Dendritic cell treated with granulocyte-macrophage colony-stimulating factor and Interleukin-4, amounts not matched to agents 40 ng/mL and 50 ng/mL, for 4 days (primary cell): ENCODE data around the gene IGSF10.

ENCODE experiments used
- H3K27ac Mint-ChIP-seq: one replicate; pipeline ENCODE4 v1.8.0; 2022; ENCODE audit warnings: mild to moderate bottlenecking, mixed read lengths
- H3K27me3 Mint-ChIP-seq: one replicate; pipeline ENCODE4 v1.8.0; 2022; ENCODE audit warnings: mild to moderate bottlenecking, mixed read lengths
- H3K36me3 Mint-ChIP-seq: one replicate; pipeline ENCODE4 v1.8.0; 2022; ENCODE audit warnings: low read depth, mixed read lengths
- H3K4me1 Mint-ChIP-seq: one replicate; pipeline ENCODE4 v1.8.0; 2022; ENCODE audit warnings: low read depth, mixed read lengths
- H3K4me3 Mint-ChIP-seq: one replicate; pipeline ENCODE4 v1.8.0; 2022; ENCODE audit warnings: mild to moderate bottlenecking, moderate library complexity, mixed read lengths
- H3K9me3 Mint-ChIP-seq: one replicate; pipeline ENCODE4 v1.8.0; 2022; ENCODE audit warnings: mixed read lengths
- intact Hi-C: fragments of 100-400 bp; cut with micrococcal nuclease; formaldehyde crosslinking; loops from one replicate; pipeline ENCODE4 v1.15.0; 2022

Gene IGSF10

DNA sequence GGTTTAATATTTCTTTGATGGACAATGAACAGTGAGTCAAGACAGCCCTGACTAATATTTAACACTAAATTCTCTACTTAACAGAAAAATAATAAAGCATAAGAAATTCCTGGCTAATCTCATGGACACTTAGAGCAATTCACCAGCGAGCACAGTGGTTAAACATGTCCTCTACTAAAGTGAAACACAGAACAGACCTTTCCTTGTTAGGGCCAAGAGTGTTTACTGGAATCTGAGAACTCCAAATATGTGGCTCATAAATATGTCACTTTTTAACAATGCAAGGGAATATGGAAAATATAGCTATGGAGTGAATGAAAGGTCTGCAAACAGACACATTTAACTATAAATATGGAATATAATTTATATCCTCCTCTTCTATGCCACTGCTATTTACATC, 18.6 kb upstream of the IGSF10 start:
- Mint-ChIP-seq H3K4me1 (no peaks in the 10 kb centered on the region), H3K27me3 (no peaks in the 10 kb centered on the region), H3K36me3 (no peaks in the 10 kb centered on the region), H3K27ac (no peak overlapping the region), H3K9me3 (peaks cover 20% of the 10 kb centered on the region), H3K4me3 (no peak overlapping the region)
- intact Hi-C loops, result no loop called here

DNA sequence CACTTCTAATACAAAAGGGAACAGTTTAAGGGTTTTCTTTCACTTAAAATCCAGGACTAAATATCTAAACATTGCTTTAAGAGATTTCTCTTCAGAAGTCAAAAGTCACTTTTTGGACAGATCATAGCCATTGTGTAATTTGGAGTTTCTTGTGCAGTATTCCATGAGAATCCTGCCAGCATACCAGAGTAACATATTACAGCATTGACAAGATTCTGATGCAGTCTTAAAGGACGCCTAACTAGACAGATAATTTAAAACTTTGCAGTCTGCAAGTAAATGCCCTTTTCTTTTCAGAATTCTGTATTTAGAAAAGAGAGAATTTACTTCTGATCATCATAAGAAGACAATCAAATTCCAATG, 17.5 kb upstream of the IGSF10 start:
- no peaks in the 10 kb centered on the region for H3K4me1 Mint-ChIP-seq
- H3K27ac Mint-ChIP-seq, result no peak overlapping the region
- peaks cover 19% of the 10 kb centered on the region for H3K9me3 Mint-ChIP-seq
- H3K4me3 Mint-ChIP-seq, result no peak overlapping the region
- H3K36me3 Mint-ChIP-seq, result no peaks in the 10 kb centered on the region
- intact Hi-C loops, result no loop called here
- H3K27me3 Mint-ChIP-seq, result no peaks in the 10 kb centered on the region

DNA sequence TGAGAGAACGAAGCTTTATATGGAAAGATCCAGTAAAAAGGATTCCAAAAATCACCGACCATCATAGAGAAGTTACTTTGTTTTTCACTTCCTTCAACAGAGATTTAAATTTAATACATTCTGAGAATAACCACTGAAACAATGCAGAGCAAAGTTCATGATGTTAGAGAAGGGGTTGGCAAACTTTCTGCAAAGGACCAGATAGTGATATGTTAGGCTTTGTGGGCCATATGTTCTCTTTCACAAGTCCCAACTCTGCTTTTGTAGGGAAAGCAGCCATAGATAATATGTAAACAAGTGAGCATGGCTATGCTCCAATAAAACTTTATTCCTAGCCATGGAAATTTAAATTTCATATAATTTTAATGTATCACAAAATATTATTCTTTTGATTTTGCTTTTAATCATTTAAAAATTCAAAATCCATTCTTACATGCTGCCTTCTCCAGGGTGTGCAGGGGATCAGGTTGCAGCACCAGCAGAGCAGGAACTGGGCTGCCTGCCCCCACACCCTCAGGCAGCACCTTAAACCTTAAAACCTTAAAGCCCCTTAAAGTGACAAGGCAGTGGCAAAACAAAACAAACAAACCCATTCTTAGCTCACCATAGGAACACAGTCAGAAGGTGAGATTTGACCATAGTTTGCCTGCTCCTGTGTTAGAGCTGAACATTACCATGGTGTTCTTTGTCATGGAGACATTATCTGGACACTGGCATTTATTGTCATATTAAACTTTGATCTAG, 16.9 kb upstream of the IGSF10 start:
- no peaks in the 10 kb centered on the region for H3K27me3 Mint-ChIP-seq
- no peak overlapping the region for H3K27ac Mint-ChIP-seq
- H3K9me3 Mint-ChIP-seq, result peaks cover 14% of the 10 kb centered on the region
- no peaks in the 10 kb centered on the region for H3K36me3 Mint-ChIP-seq
- intact Hi-C loops, result no loop called here
- no peak overlapping the region for H3K4me3 Mint-ChIP-seq
- no peaks in the 10 kb centered on the region for H3K4me1 Mint-ChIP-seq

DNA sequence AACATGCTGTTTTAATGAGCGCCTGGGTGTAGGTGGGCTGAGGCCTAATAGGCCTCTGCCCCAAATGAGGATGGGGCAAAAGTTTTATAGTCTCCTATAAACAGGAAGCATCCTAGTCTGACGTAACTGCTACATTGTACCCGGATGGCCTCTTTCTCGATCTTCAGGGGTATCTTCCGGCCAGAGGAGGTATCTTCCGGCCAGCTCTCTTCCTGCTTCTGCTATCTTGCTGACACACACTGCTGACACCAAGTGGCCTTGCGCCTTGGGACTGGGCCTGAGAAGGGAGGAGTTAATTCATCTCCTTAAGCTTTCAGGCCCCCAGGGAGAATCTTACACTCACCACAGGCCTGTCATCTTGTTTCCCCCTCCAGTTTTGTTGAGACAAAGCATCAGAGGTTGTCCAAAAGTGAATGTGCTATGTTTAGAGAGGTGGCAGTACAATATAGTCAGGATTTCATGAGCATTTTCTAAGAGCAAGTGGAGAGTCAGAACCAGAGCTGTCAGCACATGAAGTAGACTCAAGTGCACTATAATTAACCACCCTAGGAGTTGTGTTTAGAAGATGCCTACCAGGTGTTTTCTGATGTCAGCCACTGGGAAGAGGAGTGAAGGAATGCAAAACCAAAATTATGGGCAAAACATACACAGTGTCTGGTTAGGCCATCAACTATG, 15.6 kb upstream of the IGSF10 start:
- Mint-ChIP-seq H3K27ac (no peak overlapping the region), H3K9me3 (peaks cover under 1% of the 10 kb centered on the region), H3K27me3 (no peaks in the 10 kb centered on the region), H3K4me3 (no peak overlapping the region), H3K4me1 (no peaks in the 10 kb centered on the region), H3K36me3 (no peaks in the 10 kb centered on the region)
- intact Hi-C loops, result no loop called here

DNA sequence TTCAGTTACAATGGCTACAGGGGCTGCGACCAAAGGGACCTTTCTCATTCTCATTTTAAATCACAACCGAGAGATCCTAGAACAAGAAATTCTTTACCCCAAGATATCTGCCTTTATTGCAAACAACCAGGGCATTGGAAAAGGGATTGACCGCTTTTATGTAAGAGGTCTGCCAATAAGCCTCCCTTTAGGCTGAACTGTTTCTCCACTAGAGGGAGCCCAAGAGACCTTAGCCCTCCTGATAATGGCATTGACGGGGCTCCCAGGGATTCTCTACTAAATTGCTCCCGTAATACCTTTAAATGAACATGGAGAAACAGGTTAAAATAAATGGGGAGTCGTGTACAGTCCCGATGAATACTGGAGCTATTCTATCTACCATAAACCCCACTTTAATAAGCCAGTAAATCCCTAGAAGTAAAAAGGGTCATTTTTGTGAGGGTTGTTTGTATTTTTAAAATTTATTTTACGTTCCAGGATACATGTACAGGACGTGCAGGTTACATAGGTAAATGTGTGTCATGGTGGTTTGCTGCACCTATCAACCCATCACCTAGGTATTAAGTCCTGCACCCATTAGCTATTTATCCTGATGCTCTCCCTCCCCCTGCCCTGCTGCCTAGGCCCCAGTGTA, 7.5 kb upstream of the IGSF10 start:
- Mint-ChIP-seq H3K9me3 (no peaks in the 10 kb centered on the region), H3K4me3 (no peak overlapping the region)

DNA sequence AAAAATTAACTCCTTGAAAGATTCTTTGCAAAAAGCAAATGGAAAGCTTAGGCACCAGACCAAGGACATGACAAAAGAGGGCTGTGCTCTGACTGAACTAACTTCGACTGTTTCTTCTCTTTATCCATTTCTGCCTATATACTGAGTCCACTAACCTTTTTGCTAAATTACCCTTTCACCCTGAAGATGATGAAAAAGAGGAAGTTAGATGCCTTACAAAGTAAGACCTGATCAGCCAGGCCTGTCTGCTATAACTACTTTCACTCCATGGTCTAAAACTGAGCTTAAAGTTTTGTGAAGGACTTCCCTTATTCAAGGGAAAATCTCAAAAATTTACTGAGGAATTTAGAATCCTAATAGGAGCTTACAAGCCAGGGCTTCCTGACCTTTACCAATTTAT, 6.2 kb upstream of the IGSF10 start:
- intact Hi-C loops, result loop anchor here (2.0 to 10.0 kb wide), 2 partner anchors 372 to 448 kb away; no protein-coding TSS in a partner anchor
- Mint-ChIP-seq H3K36me3 (no peaks in the 10 kb centered on the region), H3K27ac (no peak overlapping the region), H3K9me3 (no peaks in the 10 kb centered on the region), H3K4me3 (no peak overlapping the region), H3K4me1 (no peaks in the 10 kb centered on the region), H3K27me3 (peaks cover under 1% of the 10 kb centered on the region)

More for the DNA sequence above, 7.5 kb upstream of the IGSF10 start:
- H3K36me3 Mint-ChIP-seq, result no peaks in the 10 kb centered on the region
- H3K27me3 Mint-ChIP-seq, result no peaks in the 10 kb centered on the region
- no peak overlapping the region for H3K27ac Mint-ChIP-seq
- no peaks in the 10 kb centered on the region for H3K4me1 Mint-ChIP-seq
- intact Hi-C loops, result loop anchor here (10.0 kb wide), 1 partner anchor 446 kb away; no protein-coding TSS in a partner anchor

DNA sequence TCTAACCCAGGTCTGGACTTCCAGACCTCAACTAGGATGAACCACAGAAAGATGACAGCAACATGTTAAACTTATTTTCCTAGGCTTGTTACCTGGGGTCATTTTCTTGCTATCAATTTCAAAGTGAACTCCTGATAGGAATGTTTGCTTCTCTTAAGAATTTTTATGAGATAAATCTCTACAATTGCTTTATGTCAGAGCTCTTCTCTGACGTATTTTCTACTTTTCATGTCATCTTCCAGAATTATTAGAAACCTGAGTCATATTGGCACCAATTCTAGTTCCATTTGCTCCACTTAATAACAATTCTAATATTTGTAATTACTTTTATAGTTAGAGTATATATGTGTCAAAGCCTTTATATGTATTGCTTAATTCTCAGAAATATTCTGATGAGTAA, 2.1 kb upstream of the IGSF10 start:
- intact Hi-C loops, result loop anchor here (10.0 kb wide), 1 partner anchor 452 kb away; no protein-coding TSS in a partner anchor
- no peak overlapping the region for H3K27ac Mint-ChIP-seq
- H3K4me1 Mint-ChIP-seq, result peaks cover 8% of the 10 kb centered on the region
- peaks cover 24% of the 10 kb centered on the region for H3K27me3 Mint-ChIP-seq
- H3K4me3 Mint-ChIP-seq, result no peak overlapping the region
- H3K9me3 Mint-ChIP-seq, result no peaks in the 10 kb centered on the region
- no peaks in the 10 kb centered on the region for H3K36me3 Mint-ChIP-seq

DNA sequence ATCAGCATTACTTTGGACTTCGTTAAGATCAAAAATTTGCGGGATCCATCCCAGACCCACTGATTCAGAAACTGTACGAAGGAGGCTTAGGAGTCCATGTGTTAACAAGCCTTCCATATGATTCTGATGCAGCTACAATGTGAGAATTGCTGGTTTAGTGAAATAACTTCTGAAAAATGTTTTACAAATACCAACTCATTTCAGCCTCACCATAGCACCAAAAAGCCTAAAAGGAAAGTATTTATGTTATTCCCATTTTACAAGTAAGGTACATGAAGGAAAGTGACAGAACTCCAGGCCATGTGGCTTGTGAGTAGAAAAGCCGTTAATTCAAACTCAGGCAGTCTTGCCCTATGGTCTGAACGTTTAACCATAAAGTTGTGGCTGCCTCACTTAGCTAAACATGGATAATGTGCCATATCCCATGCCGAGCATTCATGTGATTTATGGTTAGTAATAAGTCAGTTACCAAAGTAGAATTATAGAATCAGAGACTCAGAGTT, 1.5 kb upstream of the IGSF10 start:
- peaks cover 24% of the 10 kb centered on the region for H3K27me3 Mint-ChIP-seq
- peaks cover 8% of the 10 kb centered on the region for H3K4me1 Mint-ChIP-seq

DNA sequence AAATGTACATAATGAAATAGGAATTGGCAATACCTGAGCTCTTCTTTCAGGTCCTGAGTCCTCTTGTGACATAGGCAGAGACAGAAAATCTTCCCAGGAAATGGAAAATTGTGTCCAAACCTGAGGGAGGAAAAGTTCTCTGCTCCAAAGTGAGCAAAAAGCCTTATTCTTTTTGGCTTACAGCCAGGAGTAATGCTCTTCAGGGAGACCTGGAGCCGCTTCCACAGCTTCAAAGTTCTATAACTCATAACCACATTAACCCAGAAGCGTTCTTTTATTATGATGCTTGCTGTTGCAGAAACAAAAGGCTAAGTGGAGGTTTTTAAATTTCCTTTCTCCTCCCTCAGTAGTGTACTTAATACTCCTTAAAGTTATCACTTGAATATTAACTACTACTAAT, 633 bp downstream of the IGSF10 start:
- no peak overlapping the region for H3K4me3 Mint-ChIP-seq
- intact Hi-C loops, result loop anchor here (10.0 kb wide), 1 partner anchor 455 kb away; no protein-coding TSS in a partner anchor
- H3K36me3 Mint-ChIP-seq, result no peaks in the 10 kb centered on the region
- peaks cover 8% of the 10 kb centered on the region for H3K4me1 Mint-ChIP-seq
- H3K27me3 Mint-ChIP-seq, result peaks cover 24% of the 10 kb centered on the region
- no peaks in the 10 kb centered on the region for H3K9me3 Mint-ChIP-seq
- no peak overlapping the region for H3K27ac Mint-ChIP-seq

More for the DNA sequence above, 1.5 kb upstream of the IGSF10 start:
- Mint-ChIP-seq H3K9me3 (no peaks in the 10 kb centered on the region), H3K4me3 (no peak overlapping the region), H3K36me3 (no peaks in the 10 kb centered on the region), H3K27ac (no peak overlapping the region)
- intact Hi-C loops, result loop anchor here (10.0 kb wide), 1 partner anchor 452 kb away; no protein-coding TSS in a partner anchor

DNA sequence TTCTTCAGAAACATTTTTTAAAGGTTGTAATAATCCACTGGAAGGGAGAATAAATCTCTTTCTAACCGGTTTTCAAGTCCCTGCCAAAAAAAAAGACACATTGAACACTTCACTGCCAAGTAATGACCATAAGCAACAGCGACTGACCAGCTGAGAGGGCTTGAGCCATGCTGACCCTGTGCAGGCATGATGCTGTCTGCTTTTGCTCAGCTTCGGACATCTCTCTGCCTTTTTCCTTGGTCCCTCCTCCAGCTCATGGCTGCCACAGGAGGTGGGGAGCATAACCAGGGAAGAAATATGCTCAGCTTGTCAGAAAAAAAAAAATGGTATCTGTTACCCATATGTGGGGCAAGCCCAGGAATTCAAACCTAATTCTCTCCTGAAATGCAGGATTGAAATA, 1.5 kb downstream of the IGSF10 start:
- Mint-ChIP-seq H3K9me3 (no peaks in the 10 kb centered on the region), H3K4me3 (no peak overlapping the region), H3K27ac (no peak overlapping the region), H3K4me1 (peaks cover 8% of the 10 kb centered on the region), H3K36me3 (no peaks in the 10 kb centered on the region), H3K27me3 (peaks cover 24% of the 10 kb centered on the region)
- intact Hi-C loops, result no loop called here

DNA sequence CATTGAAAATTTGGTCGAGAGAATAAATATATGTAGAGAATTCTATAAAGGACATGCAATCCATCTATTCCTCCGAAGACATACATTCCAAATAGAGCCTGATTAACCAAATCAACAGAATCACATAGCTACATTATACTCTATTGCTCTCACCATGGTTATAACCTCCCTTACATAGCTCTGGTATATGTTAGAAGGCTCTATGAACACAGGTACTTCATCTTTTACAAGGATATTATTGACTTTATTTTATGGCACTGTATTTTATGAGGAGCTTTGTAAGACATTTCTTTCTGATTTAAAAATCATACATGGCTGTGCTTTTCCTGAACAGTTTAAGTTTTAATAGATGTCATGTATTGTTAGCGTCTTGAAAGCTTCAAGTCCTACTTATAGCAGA, 4.8 kb downstream of the IGSF10 start:
- intact Hi-C loops, result no loop called here
- H3K27ac Mint-ChIP-seq, result no peak overlapping the region
- H3K9me3 Mint-ChIP-seq, result no peaks in the 10 kb centered on the region
- H3K4me3 Mint-ChIP-seq, result no peak overlapping the region
- peaks cover 6% of the 10 kb centered on the region for H3K4me1 Mint-ChIP-seq
- H3K36me3 Mint-ChIP-seq, result no peaks in the 10 kb centered on the region
- peaks cover 15% of the 10 kb centered on the region for H3K27me3 Mint-ChIP-seq

DNA sequence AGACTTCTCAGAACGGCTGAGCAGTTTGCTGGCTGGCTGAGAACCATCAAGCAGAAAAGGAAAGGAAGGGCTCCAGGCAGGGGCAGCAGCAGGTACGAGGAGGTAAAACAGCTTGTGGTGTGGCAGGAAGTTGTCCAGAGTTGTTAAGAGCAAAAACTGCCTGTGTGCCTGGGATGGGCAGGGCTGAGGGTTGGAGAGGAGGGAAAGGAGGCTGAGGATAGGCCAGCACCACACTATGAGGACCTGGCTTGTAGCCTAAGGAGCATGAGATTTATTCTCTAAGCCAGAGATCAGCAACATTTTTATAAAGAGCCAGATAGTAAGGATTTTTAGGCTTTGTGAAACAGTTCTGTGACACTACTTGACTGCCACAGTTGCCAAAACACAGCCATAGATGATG, 8.0 kb downstream of the IGSF10 start:
- intact Hi-C loops, result no loop called here
- Mint-ChIP-seq H3K27me3 (no peaks in the 10 kb centered on the region), H3K4me3 (no peak overlapping the region), H3K36me3 (no peaks in the 10 kb centered on the region), H3K4me1 (no peaks in the 10 kb centered on the region), H3K9me3 (peaks cover 6% of the 10 kb centered on the region), H3K27ac (no peak overlapping the region)

DNA sequence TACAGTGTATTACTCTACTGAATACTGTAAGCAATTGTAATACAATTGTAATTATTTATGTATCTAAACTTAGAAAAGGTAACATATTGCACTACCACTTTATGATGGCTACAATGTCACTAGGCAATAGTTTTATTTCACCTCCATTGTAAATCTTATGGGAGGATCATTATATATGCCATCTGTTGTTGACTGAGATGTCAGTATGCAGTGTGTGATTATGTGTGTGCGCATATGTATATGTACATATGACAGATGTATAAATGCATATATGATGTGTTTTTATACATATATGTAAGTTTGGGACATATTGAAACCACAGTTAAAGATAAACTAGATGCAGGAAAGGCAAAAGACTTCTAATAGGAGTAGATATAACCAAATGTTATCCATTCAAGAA, 8.5 kb downstream of the IGSF10 start:
- no peak overlapping the region for H3K4me3 Mint-ChIP-seq
- no peak overlapping the region for H3K27ac Mint-ChIP-seq
- intact Hi-C loops, result no loop called here
- peaks cover 6% of the 10 kb centered on the region for H3K9me3 Mint-ChIP-seq
- H3K36me3 Mint-ChIP-seq, result no peaks in the 10 kb centered on the region
- no peaks in the 10 kb centered on the region for H3K27me3 Mint-ChIP-seq
- H3K4me1 Mint-ChIP-seq, result no peaks in the 10 kb centered on the region

DNA sequence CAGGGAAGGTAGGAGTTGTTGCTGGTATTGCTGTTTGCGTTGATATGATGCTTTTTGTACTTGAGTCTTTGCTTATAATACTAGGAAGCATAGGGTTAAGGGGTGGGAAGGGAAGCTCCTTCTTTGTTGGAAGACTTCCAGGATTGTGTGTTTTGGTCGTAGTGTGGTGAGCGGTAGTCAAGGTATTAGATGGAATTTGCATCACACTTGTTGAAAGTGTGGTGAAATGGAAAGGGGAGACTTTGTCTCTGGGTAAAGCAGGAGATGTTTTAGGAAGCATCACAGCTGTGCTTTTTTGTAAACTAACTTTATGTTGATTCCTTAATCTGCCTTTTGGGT, 14.9 kb downstream of the IGSF10 start:
- no peak overlapping the region for H3K27ac Mint-ChIP-seq
- peaks cover 15% of the 10 kb centered on the region for H3K9me3 Mint-ChIP-seq
- intact Hi-C loops, result no loop called here
- peaks cover 2% of the 10 kb centered on the region for H3K27me3 Mint-ChIP-seq
- peaks cover 21% of the 10 kb centered on the region for H3K4me1 Mint-ChIP-seq
- H3K4me3 Mint-ChIP-seq, result no peak overlapping the region
- no peaks in the 10 kb centered on the region for H3K36me3 Mint-ChIP-seq
